Fibroblast of gingiva (primary cell): Measurements from ENCODE around the gene CCDC182.

ENCODE experiments used
- DNase-seq: peaks from one replicate; pipeline ENCODE4 v3.0.0-alpha.2; 2011; ENCODE audit warnings: low read depth

The CCDC182 gene

DNA sequence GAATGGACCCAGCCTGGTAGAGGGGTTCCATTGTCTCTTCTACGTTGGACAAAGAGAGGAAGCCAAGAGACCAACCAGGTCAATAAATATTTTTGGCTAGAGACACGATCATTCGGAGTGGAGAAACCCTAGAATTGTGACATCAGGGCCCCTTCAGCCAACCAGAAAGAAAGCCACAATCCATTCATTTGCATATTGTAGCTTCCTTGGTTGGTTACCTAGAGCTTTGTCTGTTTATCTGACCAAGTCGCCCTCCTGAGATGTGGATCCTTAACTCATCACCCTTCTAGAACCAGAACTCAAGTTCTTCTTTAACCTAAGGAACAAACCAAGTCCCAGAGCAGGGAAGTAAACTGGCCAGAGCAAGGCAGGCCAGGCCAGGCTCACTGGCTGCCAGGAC, at the start of gene CCDC182:
Gene CCDC182, minus strand, starts transcription at position 58 of the 400 bp plus-strand sequence. Its CDS starts 27 bp downstream, at position 31.
- no peak for DNase-seq

DNA sequence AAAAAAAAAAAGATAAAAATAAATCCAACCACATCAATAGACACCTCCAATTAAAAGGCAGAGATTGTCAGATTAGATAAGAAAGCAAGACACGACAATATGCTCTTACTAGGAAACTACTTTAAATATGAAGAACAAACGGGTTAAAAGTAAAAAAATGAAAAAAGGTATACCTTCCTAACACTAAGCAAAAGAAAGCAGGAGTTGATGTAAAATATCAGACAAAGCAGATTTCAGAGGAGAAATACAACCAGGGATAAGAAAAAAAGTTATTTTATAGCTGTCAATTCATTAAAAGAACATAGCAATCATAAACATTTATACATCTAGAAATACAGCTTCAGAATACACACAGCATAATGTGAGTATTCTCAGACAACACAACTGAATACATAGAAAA, 49.7 kb upstream of the CCDC182 start:
- DNase-seq = no peak

DNA sequence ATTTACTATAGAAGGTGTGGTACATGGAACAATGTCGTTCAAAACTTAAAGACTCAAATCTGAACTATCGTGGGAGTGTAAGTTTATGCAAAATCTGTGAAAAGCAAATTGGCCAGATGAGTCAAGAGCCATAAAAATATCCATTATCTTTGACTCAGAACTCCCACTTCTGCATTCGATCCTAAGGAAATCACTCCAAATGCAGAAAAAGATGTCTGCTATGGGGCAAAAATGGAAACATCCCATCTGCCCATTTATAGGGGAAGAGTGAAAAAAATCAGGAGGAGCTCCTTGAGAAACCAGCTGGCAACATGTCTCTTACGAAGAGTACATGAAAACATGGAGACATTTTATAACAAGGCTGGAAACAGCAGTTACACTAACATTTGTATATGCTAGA, 43.6 kb upstream of the CCDC182 start:
- DNase-seq = no peak

DNA sequence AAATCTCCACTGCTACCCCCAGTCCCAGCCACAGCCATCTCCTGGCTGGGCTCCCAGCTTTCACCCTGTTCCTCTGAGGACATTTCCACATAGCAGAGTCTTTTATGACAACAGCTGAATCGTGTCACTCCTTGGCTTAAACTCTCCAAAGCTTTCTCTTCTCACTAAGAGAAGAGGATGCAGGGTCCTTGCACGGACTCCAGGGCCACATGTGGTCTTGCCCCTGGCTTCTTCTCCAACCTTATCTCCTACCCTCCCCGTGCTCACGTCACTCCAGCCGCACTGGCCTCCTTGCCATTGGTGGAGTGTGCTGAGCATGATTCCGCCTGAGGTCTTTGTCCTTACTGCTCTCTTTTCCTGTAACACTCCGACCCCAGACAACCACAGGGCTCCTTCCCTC, 39.9 kb upstream of the CCDC182 start:
- no peak for DNase-seq

DNA sequence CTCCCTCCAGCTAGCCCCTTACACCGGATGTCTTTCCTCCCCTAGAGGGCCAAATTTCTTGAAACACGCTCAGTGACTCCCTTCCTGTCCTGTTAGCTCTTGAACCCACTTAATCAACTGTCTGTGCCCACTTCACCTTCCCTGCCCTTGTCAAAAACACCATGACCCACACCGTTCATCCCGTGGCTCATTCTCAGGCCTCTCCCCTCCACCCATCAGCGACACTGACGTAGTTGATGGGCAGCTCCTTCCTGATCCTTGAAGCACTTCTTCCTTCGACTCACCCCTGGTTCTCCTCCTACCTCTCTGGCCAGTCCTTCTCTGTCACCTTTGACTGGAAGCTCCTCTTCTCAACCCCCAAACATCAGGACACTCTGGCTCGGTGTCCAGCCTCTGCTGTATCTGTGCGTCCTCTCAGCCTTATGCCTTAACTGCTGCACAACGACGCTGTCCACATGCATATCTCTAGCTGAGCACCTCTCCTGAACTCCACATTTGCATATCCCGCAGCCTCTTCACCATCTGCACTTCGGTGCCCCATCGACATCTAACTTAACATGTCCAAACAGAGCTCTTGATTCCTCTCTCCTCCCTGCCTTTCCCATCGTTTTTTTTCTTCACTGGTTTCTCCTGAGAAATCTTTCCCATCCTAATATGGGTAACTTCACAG, 39.3 kb upstream of the CCDC182 start:
- DNase-seq = no peak

DNA sequence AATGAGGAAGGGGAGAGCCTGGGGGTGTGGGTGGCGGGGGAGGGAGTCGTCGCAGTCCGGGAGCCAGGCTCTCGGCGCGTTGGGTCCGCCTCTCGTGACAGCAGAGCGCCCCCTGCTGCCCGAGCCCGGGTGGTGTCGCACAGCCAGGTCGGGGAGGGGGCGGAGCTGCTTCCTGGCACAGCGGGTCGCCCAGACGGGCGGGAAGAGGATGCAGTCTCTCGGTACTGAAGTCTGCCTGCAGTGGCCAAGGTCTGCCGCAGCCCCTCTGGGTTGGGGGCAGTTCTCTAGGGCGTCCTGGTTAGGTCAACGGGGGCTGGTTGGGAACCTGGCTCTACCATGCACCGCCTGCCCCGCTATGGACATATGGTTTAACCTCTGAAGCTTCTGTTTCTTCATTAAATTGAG, 38.2 kb upstream of the CCDC182 start:
- no peak for DNase-seq

DNA sequence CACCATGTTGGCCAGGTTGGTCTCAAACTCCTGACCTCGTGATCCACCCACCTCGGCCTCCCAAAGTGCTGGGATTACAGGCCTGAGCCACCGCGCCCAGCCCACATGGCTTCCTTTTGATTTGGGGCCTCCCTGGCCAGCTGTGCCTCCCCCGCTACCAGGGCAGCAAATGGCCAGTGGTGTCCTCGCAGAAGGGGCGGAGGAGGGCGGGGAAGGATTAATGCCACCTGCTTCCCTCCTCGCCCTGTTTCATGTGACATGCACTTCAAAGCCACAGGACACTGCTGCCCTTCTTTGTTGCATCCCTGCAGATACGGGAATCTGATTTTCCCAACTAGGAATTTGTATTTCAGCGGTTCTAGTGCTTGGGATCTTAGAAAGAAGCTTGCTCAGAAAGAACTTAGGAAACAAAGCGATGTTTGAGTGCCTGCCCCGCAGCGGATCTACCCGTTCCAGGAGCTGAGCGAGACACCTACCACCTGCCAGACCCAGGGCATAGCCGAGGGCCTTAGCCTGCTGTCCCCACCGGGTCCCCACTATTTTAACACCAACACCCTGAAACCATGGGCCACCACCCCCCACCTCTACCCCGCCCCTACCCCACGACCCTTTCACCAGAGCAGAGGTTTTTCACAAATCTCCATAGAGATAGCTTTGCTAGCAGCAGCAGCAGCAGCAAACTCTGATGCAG, 37.7 kb upstream of the CCDC182 start:
- no peak for DNase-seq

DNA sequence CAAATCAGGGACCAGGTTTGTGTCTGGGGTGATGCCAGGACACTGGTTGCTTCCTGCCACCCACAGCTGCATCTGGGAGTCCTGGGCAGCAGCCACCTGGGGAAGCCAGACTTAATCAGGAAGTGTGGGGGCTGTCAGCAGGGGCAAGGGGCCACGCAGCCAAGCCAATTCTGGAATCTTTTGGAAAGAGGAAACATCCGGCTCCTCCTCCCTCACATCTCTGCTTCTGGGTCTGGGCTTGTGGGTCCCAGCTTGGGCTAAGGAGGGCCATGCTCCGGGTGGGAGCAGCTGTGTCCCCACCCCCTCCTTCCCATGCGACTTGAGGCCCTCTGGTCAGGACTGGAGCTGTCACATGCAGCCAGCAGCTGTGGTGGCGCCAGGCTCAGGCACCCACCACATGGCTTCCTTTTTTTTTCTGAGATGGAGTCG, 37.0 kb upstream of the CCDC182 start:
- no peak for DNase-seq

DNA sequence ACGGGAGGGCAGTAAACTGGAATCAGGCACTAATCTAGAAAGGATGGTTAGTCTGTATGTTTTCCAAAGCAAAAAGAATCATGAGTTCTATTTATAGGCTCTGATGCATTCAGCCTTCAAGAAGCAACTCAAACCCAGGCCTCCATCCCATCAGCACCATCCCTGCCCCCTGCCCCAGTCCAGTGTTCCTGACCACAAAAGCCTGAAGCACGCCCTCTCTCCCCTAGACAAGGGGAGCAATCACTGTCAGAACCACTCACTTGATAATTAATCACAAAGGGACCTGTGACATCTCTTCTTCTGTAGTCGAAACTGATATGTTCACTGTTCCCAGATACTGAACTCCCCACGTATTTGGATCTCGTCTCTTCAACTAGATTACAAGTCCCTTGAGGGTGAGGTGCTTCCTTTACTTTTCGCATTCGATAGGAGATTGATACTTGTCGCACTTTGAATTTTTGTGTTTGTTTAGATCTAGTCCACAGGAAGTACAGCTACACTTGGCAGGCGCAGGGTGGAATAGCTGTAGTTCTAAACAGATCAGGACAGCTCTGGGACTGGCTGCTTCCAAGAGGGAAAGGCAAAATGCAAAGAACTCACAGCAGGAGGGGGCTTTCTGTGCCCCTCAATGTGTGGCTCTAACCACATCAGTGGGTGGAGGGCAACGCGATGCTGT, 36.4 kb upstream of the CCDC182 start:
- no peak for DNase-seq

DNA sequence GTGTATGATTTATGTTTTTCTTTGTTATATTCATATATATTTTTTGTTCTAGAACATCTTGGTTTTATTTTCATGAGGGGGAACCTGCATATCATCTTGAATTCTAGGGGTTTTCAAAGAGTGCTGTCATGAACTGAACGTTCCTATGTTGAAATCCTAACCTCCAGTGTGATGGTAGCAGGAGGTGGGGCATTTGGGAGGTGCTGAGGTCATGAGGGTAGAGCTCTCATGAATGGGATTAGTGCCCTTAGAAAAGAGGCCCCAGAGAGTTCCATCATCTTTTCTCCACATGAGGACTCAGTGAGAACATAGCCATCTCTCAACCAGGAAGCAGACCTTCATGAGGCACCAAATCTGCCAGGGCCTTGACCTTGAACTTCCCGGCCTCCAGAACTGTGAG, 34.6 kb upstream of the CCDC182 start:
- no peak for DNase-seq

DNA sequence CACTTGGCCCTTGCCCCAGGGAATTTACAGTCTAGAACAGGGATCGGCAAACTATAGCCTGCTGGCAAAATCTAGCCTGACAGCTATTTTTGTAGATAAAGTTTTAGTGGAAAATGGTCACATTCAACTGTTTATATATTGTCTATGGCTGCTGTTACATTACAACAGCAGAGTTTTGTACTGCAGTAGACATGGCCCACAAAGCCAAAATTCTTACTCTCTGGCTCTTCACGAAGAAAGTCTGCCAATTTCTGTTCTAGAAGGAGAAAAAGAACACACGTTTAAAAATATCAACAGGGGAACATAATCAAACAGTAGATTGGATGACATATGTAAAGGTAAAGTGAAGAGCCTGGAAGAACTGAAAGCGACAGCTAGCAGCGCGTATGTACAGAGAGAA, 33.2 kb upstream of the CCDC182 start:
- no peak for DNase-seq

DNA sequence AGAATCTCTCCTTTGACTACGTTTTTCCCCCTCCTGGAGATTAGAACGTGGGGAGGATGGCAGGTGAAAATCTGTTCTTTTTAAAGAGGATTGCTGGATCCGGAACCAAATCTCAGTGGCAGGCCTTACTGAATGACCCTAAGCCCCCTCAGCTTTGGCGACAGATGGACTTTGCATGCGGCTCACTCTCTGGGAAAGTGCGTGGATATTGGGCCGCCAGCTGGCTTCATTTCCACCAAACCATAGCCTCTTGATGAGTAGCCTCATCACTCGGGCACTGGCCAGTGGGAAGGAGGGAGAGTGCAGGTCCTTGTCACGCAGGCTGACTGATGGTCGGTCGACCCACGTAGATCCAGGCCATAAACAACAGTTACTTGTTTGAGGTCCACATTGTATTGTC, 31.3 kb upstream of the CCDC182 start:
- no peak for DNase-seq

DNA sequence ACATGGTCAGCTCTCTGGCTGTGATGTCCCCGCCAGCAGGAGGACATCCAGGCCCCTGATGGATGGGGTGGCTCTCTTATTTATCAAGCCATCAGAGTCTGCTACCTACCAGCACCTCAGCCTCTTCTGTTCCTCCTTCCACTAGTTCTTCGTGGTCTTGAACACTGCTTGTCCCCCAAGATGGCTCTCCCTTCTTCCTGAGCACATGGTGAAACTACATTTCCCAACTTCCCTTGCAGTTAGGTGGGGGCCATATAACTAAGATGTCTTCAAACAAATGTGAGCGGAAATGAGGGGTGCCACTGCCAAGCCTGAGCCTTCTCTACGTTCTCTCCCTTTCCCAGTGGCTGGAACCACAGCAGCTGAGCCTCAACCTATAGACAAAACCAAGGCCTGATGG, 29.8 kb upstream of the CCDC182 start:
- no peak for DNase-seq

DNA sequence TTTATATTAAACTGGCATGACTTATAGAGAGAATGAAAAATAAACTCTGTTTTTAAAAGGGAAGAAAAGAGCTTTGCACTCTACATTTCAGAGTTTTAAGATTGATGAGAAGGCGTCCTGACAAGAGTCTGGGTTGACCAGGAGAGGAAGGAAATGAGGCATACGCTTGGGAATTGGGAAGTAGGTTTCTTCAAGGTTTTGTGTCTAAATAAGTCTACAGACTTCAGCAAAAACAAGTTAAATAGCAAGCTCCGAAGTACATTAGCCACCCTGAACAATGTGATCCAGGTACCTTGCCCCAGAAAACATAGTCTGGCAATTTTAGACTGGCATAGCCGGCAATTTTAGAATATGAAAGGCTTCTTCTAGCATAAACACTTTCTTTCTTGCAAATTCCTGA, 28.5 kb upstream of the CCDC182 start:
- no peak for DNase-seq

DNA sequence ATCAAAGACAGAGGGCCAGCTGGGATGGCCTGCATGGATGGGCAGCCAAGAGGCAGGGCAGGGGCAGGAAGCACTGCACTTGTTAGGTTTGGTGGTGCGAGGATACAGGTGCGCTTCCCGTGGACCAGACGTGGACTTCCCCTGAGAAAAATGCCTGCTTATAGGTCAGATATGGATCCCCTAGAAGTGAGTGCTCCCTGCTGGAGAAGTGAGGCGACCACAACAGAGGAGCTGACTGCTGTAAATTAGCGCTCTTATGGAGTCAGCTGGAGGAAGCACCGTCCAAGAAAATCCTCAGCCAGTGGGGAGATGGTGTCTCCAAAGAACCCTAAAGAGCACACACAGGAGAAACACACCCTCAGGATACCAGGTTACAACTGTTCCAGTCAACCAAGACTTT, 27.7 kb upstream of the CCDC182 start:
- DNase-seq = no peak

DNA sequence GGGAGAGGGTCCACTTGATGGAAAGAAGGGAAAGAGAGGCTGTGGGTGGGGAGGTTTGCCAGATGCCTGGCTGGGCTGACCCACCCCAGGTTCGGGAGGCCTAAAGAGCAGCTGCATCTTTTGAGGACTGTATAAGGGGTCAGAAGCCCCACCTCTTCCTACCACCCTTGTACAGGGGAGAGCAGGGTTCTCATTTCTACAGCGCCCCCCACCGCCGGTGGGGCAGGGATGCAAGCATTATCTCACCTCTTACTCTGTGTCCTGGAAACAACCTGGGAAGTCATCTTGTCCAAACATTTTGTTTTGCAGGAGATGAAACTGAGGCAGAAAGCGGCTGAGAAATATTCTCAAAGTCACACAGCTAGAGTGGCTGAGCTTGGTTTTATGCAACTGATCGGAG, 22.5 kb upstream of the CCDC182 start:
- no peak for DNase-seq

DNA sequence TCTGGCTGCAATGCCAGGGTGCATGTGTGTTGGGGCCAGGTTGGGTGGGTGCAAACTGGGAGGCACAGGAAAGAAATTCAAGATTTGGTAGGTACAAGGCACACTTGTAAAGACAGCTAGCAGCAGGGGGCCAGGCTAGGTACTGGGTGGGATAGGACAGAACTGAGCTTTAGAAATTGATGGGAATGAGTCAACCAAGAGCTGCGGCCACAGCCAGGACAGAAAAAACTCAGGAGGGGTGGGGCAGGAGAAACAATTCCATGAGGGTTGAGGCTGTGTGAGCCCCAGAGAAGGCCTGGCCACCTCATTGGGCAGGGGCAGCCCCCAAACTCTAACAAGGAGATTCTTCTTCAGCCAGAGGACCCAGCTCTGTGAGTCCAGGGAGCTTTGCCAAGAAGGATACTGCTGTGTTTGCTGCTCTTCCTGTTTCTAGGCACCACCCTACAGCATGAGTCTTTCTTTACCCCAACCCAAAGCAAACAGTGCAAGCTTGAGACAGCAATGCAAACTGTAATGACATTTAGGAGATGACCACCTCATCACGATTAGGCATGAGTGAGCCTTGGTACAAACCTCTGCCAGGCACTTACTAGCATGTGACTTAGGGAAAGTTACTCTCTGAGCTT, 21.3 kb upstream of the CCDC182 start:
- no peak for DNase-seq

DNA sequence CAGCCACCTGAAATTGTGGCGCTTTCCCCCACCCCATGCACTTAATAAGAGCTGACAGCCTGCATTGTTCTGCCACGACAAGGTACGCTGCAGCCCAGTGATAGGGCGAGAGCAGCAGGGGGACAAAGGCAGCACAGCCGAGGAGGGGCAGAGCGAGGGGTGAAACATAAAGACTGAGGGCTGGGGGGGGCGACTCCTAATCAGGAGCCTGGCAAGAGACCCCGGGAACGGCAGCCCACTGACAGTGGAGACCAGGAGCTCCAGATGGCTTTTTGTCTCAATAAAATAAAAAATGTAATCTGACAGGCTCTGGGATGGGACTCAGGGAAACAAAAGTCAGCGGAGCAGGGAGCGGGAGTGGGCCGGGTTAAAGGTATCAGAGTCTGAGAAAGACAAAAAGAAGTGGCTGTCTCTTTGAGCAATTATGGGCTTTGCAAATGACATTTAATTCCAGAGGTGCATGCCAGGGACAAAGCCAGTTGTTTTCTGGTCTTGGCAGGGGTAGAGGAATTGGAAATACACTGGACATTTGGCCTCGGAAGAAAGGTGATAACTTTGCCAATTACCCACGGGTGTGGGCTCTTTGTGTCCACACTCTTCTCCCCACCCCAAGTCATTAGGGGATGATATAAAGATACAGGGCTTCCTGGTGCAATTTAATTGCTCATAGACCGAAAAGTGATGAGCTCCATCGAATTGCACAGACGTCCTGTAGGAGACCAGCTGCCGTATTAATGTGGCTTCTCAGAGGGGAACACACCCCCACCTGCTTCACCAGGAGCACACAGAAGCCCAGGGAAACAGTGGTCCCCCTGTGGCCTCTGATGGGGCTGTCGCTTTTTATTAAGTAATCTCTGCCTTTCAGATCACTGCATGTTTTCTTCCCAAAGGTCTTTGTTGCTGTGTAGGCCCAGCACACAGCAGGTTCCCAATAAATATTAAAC, 17.6 kb upstream of the CCDC182 start:
- no peak for DNase-seq

DNA sequence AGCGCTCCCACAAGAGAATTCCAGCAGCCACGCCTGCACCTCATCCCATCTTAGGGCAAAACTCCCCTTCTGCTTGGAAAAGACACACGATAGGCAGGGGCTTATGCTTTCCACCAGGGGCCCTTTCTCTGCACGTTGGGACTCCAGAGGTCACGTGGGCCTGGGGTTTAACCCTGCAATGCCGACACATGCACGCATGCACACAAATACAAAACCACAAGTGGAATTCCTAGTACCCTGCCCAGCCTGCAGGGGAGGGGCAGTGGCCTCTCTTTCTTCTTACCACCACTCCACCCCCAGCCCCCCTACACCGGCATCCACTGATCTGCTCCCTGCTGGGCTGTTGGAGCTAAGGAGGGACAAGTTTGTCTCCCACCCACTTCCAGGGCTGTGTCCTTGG, 16.8 kb upstream of the CCDC182 start:
- DNase-seq = no peak

DNA sequence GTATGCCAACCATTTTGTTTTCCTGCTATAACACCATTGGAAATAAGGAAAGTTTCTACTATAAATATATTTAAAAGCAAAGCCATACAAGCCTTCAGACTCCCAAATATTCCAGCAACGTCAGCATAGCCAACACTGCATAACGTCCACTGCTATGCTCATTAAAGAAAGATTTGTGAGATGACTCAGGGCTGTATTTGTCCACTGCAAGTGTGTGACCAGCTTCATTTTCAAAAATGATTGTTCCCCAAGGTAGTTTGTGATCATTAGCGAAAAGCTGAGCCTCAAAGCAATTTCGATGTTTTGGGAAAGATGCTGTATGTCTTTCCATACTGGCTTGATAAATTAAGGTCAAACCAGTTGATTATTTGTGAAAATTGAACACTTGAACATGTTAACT, 14.9 kb upstream of the CCDC182 start:
- DNase-seq = no peak

DNA sequence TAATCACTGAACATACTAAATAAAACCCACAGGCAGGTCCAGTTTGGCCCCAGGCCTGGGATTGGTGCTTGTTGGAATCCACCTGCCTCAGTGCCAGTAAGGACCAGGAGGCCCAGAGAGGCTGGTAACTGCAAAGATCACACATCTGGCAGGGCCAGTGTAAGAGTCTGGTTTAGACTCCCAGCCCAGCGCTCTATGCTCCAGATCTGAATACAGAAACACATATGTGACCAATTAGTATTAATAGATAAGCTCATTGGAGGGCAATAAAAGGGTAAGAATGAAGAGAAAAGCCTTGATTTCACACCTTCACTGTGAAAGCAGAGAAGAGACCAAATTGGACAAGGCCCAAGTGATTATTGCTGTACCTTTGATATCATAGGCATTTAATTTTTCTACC, 13.6 kb upstream of the CCDC182 start:
- DNase-seq = no peak

DNA sequence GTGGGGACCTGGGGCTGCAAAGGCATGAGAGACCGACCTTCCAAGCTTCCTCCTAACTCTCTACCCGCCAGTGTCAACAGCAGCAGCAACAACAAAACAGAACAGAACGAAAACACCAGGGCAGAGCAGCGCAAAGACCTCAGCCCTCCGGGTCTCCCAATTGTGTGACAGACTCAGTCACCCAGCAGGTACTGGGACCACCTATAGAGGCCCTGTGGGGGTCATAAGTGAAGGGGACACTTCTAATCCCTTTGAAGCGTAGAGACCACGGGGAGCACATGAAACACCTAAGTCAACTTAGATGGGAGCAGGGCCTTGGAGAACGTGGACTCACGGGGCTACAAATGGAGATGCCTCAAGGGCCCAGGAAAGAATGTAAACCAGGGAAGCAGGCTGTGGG, 12.6 kb upstream of the CCDC182 start:
- no peak for DNase-seq
